CD4-positive, alpha-beta T cell treated with Interleukin-6 at 100 ng/mL for 8 hours (primary cell): Measurements from ENCODE around the gene OLFML1.
"Not testable (repeated sequence)": the region's sequence is repeated elsewhere in the genome, so short reads cannot be mapped to it uniquely, and the experiment has no call there.

Experiments used
- DNase-seq: peaks from one replicate; pipeline ENCODE4 v3.0.0-alpha.2; 2020; ENCODE audit warnings: mixed read lengths, low spot score

The OLFML1 gene

GRCh38 chr11:7512525-7513233 lies 27.4 kb downstream of the OLFML1 start:
- no peak for DNase-seq

- DNase-seq = peak; percentile 76
Measured at GRCh38 chr11:7513234-7514098, 28.2 kb downstream of the OLFML1 start, which contains the start of gene PPFIBP2. Gene PPFIBP2, plus strand, starts transcription at chr11:7513999. Its CDS starts 35,477 bp downstream, at chr11:7549476.

GRCh38 chr11:7514099-7514591 lies 28.8 kb downstream of the OLFML1 start:
- DNase-seq = no peak

- no peak for DNase-seq
Measured at GRCh38 chr11:7515447-7515886, 30.2 kb downstream of the OLFML1 start.

- DNase-seq = no peak
Measured at GRCh38 chr11:7516475-7516874, 31.2 kb downstream of the OLFML1 start.

- not testable (repeated sequence) for DNase-seq
Measured at GRCh38 chr11:7517743-7518142, 32.4 kb downstream of the OLFML1 start.

GRCh38 chr11:7518811-7519562 lies 33.7 kb downstream of the OLFML1 start:
- no peak for DNase-seq

- DNase-seq = no peak
Measured at GRCh38 chr11:7520011-7520942, 35.0 kb downstream of the OLFML1 start.

- no peak for DNase-seq
Measured at GRCh38 chr11:7520981-7521487, 35.7 kb downstream of the OLFML1 start.

GRCh38 chr11:7522121-7522520 lies 36.8 kb downstream of the OLFML1 start:
- no peak for DNase-seq

GRCh38 chr11:7522546-7522945 lies 37.2 kb downstream of the OLFML1 start:
- no peak for DNase-seq

GRCh38 chr11:7523416-7524210 lies 38.3 kb downstream of the OLFML1 start:
- DNase-seq = no peak

- DNase-seq = no peak
Measured at GRCh38 chr11:7524462-7525235, 39.3 kb downstream of the OLFML1 start.

- DNase-seq = no peak
Measured at GRCh38 chr11:7525424-7525823, 40.1 kb downstream of the OLFML1 start.

GRCh38 chr11:7527029-7527428 lies 41.7 kb downstream of the OLFML1 start:
- DNase-seq = peak; percentile 73

GRCh38 chr11:7528514-7529049 lies 43.3 kb downstream of the OLFML1 start:
- DNase-seq = no peak

- no peak for DNase-seq
Measured at GRCh38 chr11:7530013-7530640, 44.8 kb downstream of the OLFML1 start.

- no peak for DNase-seq
Measured at GRCh38 chr11:7531011-7531410, 45.7 kb downstream of the OLFML1 start.
